Fibroblast of pulmonary artery (primary cell): Measurements from ENCODE around the gene SRF.

Source experiments
- DNase-seq: peaks from one replicate; pipeline ENCODE4 v3.0.0-alpha.2; 2010; ENCODE audit warnings: low read depth
- H3K4me3 ChIP-seq: replicated peaks from 2 replicates; pipeline ENCODE4 v1.5.1; 2011; ENCODE audit warnings: low read depth, mild to moderate bottlenecking, control low read depth, low read length, moderate library complexity
- CTCF ChIP-seq: IDR thresholded peaks from 2 replicates; pipeline ENCODE4 v1.5.1; 2011; ENCODE audit warnings: mild to moderate bottlenecking, control low read depth, low read length, inconsistent platforms; ENCODE audit errors: missing control alignments

Gene SRF

GRCh38 chr6:43183441-43183840 is 12.4 kb downstream of the SRF start:
- H3K4me3 ChIP-seq = no peak overlapping the region
- DNase-seq = no peak
- TF ChIP-seq CTCF = no peak

GRCh38 chr6:43184268-43184985 is 13.4 kb downstream of the SRF start:
- no peak for DNase-seq
- H3K4me3 ChIP-seq = no peak overlapping the region
- no peak for TF ChIP-seq CTCF

GRCh38 chr6:43185391-43185985 is 14.4 kb downstream of the SRF start:
- no peak for TF ChIP-seq CTCF
- no peak overlapping the region for H3K4me3 ChIP-seq
- DNase-seq = no peak

- TF ChIP-seq CTCF = no peak
- DNase-seq = no peak
Measured at GRCh38 chr6:43186019-43186418, 14.9 kb downstream of the SRF start.

GRCh38 chr6:43186706-43187105 is 15.6 kb downstream of the SRF start:
- DNase-seq = no peak
- no peak overlapping the region for H3K4me3 ChIP-seq
- TF ChIP-seq CTCF = no peak

More at GRCh38 chr6:43186019-43186418, 14.9 kb downstream of the SRF start:
- H3K4me3 ChIP-seq = no peak overlapping the region

- no peak for TF ChIP-seq CTCF
- DNase-seq = no peak
- no peak overlapping the region for H3K4me3 ChIP-seq
Measured at GRCh38 chr6:43187821-43188220, 16.8 kb downstream of the SRF start.

GRCh38 chr6:43188426-43188825 is 17.4 kb downstream of the SRF start:
- DNase-seq = no peak
- H3K4me3 ChIP-seq = no peak overlapping the region
- TF ChIP-seq CTCF = no peak
